HG02623 (cell line): ENCODE data around the gene ATP8B3.
"Not testable (repeated sequence)": the region's sequence is repeated elsewhere in the genome, so short reads cannot be mapped to it uniquely, and the experiment has no call there.

Source experiments
- ATAC-seq: cut with Tn5 transposase; IDR thresholded peaks from one replicate; pipeline ENCODE4 v1.9.1; 2021; ENCODE audit warnings: moderate library complexity; ENCODE audit not compliant: unreplicated experiment

The ATP8B3 gene

DNA sequence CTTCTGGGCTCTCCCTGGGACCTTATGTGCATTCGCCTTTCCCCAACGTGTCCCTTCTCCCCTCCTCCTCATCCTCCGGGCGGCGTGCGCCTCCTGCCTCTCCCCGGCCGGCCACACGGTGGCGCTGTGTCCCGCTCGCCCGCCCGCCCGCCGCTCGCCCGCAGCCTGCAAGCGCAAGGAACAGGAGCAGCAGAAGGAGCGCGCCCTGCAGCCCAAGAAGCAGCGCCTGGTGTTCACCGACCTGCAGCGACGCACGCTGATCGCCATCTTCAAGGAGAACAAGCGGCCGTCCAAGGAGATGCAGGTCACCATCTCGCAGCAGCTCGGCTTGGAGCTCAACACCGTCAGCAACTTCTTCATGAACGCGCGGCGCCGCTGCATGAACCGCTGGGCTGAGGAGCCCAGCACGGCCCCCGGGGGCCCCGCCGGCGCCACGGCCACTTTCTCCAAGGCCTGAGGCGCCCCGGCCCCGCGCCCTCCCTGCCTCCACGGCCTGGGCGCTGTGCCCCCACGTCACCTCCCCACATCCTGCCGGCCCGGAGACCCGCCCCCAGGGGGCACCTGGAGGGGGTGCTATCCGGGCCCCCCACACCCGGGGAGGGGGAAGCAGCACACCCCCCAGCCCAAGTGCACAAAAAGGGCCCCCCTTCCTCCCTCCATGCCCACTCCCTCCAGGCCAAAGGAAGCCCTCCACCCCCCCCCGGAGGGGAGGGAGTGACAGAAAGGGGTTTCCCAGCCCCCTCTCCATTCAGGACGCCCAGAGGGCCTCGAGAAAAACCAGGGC is 36.9 kb downstream of the ATP8B3 start:
- ATAC-seq, result no peak

DNA sequence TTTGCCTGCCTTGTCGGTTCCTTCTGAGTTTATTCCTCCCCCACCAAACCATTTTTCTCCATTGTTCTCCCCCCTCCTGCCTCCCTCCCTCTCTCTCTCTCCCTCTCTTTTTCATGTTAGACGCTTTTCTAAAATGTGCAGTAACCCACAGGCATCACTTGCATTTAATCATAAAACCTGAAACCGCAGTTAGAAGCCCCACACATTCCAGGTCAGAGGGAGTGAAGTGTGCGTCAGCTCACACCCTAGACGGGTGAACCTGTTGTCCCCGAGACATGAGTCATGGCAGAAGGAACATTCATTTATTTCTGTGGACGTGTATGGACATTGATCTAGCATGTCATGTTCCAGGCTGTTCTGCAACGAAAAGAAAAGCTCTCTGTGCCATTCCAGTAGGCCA is 38.9 kb downstream of the ATP8B3 start:
- no peak for ATAC-seq

DNA sequence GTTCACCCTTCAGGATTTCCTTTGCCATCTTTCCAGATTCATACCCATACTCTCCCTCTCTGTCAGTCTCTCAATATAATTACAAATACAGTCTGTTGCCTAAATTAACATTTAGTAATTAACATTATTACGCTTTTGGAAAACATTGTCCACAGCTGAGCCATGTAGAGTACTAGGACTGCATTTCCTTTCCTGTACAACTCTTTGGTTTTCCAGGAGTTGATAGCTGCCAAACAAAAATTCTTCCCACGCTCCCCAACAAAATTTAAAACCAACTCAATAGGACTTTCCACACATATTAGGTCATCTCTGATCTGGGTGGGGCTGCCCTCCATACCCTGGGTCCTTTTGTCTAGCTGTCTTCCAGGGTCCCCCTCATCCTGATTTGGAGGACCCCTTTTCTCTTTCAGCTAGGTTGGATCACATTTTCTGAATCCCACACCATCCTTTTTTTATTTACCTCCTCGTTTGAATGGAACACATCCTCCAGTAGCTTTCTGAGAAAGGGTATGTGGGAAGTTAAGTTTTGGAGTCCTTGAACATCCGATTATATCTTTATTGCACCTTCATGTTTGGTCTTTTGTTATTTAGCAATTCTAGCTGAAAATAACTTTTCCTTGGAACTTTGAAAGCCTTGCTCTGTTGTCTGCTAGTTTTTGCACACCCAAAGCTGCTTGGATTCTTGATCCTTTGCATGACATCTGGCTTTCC is 41.1 kb downstream of the ATP8B3 start:
- ATAC-seq, result no peak

DNA sequence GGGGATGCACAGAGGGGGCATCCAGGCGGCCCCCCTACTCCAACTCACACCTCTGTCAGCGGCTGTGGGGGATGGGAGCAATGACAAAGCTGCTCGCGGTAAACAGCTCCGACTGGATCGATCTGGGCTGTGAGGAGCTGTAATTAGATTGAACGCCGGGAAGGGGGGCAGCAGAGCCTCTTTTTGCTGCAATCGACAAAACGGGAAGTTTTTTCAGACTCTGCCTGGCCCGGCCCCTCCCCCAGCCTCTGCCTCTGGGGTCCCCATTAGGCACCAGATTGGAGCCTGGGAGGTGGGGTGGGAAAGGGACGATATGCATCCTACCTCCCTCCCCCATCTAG is 42.5 kb downstream of the ATP8B3 start:
- no peak for ATAC-seq

DNA sequence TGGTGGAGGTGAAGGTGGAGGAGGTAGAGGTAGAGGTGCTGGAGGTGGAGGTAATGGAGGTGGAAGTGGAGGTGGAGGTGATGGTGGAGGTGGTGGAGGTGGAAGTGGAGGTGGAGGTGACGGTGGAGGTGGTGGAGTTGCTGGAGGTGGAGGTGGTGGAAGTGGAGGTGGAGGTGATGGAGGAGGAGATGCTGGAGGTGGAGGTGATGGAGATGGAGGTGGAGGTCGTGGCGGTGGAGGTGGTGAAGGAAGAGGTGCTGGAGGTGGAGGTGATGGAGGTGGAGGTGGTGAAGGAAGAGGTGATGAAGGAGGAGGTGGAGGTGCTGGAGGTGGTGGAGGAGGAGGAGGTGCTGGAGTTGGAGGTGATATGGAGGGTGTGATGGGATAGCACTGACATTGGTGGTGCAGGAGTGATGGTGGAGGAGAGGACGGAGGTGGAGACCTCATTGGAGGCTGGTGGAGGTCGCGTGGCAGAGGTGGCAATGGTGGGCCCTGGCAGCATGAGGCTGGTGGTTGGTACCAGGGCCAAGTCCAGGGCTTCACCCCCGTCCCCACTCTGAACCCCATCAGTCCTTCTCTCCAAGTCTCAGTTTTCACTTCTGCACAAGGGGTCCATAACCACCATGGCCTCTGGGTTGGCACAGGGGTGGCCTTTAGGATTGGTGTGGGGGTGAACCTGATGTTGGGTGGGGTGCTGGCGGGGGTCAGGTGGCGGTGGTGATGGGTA is 43.0 kb downstream of the ATP8B3 start:
- no peak for ATAC-seq

DNA sequence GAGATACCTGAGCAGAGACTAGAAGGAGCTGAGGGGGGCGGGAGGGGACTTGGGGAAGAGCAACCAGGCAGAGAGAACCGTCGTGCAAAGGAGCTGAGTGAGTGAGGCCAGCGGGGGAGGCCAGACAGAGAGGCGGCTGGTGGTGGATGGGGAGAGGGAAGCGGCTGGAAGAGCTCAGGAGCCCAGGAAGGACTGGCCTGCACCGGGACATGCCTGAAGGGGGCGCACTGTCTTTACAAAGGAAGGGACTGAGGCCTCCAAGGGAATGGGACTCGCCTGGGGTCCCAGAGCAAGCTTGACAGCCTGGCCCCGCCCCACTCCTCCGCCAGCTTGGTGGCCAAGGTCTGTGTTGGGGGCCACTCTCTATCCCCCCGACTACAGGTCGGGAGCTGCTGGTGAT is 43.8 kb downstream of the ATP8B3 start:
- ATAC-seq, result no peak

DNA sequence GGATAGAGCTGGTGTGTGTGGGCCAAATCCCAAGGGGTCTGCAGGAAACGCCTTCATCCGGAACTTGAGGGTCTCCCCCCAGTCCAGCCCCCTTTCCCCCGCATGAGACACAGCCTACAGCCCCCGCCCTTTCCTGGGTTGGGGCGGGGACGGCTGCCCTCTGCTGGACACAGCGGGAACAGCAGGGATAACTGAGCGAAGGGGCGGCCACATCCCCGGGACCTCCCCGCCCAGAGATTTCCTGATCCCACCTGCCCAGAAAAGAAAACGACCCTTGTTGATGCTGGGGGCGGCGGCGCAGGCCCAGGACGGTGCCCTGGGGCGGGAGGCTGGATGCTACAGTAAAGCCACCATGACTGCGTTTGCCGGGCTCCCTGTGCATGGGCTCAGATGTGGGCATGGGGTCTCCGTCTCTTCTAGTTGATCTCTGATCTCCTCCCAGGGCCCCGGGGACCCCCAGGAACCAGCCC is 44.6 kb downstream of the ATP8B3 start:
- no peak for ATAC-seq

DNA sequence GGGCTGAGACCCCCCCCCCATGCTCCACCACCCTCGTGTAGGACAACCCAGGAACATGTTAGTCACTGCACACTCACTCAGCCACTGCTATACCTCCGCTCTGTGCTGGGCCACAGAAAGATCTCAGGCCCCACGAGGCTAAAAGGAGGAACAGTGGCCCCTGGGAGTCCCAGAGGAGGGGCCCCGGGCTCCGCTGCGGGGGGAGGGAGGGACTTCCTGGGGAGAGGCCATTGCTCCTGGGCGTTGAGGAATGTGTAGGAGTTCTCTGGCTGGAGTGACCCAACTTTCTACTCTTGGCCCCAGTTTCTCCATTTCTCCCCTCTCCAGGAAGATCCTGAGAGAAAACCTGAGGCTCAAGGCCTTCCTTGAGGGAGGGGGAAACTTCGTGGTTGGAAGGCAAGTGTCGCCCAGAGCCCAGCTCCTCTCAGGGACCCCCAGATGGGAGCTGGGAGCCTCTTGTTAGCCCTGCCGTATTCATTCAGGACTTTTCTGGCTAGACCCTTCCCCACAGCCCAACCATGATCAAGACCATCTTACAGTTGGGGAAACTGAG is 45.2 kb downstream of the ATP8B3 start:
- no peak for ATAC-seq

DNA sequence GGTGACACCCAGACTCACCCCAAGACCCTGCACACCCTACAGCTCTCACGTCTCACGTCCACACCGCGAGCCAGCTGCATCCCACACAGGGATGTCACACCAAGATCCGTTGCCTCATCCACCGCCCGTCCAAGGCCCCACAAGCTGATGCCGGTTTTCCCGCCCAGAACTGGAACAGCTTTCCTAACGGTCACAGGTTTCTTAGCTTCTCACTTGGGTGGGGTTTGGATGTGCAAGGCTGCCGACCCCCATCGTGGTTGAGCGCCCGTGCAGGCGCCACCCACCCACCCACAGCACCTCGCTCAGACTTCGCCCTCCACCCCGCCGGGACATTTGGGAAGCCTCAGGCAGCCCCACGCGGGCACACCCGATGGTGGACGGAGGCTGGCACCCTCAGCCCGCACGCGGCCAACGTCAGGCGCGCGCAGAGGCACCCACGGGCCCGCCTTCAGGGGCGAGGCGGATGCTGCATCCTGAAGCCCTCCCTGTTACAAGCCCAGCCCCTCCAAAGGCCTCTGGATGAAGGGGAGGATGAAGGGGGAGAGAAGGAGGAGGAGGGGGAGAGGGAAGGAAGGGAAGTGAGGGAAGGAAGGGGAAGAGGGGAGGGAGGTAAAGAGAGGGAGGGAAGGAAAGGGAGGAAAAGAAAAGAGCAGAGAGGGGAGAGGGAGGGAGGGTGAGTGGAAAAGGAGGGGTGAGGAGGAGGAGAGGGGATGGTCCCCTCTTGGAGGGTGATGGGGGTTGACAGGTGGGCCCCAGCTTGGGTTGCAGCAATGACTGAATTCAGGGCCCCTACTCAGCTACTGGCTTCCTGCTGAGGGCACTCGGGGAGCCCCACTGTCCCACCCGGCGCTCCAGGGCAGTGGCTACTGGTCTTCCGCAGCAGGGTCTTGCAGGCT is 45.9 kb downstream of the ATP8B3 start:
- ATAC-seq, result no peak

DNA sequence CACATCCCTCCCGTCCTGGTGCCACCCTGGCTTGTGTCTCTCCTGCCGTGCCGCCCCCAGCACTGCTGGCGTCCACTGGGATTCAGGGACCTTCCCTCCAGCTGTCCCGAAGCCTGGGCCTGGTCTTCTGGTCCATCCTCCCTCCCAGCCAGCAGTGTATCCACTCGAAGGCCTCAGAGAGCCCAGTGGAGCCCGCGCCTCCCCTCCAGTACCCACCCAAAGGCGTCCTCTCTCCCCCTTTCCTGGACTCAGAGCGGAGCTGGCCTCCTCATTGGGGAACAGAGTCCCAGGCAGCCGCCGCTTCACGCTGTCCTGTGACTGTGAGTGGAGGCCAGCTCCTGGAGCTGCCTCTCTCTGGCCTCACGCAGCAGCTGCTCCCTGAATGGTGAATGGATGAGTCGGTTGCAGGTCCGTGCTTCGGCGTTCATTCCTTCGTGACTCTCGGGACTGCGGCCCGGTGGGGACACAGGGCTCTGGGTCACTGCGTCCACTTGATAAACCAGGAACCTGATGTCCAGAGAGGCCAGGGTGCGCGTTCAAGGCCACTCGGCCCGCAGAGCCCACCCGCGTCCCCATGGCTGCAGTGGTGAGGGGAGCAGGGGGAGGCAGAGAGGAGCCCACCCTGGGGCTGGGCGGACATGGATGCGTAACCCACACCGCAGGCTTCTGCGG is 46.7 kb downstream of the ATP8B3 start:
- ATAC-seq, result no peak

DNA sequence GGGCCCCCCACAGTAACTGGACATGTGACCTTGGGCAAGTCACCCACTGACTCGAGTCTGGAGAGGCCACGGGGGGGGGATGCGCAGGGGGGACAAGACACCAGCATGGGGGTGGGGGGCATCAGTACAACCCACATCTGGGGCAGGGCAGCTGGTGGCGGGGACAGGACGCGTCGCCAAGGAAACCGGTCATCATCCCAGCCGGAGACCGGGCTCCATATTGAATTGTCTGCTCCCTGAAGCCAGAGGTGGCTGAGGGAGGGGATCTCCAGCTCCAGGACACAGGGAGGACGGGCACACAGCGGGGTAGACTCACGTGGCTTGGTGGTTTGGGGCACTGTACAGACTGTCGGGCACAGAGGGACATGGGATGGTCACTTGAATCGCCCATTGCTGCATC is 47.3 kb downstream of the ATP8B3 start:
- no peak for ATAC-seq

DNA sequence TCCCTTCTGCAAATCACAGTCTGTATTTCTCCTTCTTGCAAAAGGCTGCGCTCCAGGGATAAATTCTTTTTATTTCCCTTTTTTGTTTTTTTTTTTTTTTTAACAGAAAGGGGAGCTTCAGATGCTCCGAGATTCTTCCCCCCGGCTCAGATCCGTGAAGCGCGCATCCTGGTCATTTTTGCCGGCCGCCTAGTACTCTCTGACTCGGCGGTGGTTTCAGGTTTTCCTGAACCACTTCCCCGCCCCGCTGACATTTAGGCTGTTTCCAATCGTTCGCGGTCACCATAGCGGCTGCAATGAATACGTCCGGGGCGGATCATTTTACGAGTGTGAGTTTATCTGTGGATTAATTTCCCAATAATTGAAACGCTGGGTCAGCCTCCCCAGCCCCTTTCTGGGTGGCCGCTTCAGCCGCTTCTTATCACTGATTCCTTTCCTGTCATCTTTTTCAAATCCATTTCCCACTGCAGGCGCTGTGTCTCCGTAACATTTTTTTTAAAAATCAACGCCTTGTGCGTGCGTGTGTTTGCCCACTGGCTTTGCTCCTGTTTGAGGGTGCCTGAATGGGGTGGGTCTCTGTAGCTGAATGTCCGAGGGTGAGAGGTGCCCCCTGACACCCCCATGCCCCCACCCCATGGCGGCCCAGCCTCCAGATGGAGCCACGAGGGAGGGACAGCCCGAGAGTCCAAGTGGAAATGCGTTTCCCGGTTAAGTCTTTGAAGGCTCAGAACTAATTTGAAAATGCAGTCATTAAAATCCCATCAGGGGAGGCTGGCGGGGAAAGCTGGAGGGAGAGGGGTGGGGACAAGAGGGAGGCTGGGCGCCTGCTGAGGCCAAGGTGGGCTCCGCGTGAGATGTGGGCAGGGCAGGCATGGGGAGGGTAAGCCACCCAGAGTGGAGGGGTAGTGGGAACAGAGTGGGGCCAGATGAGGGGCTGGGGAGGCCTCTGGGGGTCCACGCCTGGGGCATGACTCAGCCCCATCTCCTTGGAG is 48.1 kb downstream of the ATP8B3 start:
- no peak for ATAC-seq

DNA sequence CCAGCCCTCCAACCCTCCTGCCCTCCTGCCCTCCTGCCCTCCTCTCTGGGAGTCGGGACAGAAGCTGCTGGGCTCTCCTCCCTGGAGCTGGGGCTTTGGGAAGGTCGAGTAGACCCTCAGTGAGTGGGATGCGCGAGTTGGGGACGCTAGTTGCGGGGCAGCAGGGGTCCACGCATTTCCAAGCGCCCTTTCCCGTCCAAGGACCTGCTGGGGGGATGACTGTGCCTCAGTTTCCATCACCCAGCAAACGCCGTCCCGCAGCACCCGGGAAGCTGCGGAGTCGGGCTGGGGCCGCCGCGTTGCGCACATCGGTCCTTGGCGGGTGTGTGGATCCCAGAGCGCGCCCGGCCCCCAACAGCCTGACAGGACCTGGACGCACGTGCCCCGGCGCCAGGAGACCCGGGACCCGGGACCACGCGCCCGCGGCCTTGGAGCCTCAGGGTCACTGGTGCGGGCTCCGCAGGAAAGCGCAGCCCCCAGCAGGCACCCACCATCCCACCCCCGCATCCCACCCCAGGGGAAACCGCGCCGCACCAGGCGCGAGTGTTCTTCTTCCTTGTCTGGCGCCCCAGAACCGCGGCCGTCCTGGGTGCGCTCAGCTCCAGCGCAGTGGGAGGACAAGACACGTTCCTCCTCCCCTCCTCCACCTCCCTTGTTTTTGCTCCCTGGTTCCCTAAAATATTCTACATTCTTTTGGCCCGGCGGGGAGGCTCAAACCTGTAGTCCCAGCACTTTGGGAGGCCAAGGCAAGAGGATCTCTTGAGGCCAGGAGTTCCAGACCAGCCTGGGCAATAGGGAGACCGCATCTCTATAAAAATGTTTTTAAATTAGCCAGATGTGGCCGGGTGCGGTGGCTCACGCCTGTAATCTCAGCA is 49.6 kb downstream of the ATP8B3 start:
- ATAC-seq, result no peak

DNA sequence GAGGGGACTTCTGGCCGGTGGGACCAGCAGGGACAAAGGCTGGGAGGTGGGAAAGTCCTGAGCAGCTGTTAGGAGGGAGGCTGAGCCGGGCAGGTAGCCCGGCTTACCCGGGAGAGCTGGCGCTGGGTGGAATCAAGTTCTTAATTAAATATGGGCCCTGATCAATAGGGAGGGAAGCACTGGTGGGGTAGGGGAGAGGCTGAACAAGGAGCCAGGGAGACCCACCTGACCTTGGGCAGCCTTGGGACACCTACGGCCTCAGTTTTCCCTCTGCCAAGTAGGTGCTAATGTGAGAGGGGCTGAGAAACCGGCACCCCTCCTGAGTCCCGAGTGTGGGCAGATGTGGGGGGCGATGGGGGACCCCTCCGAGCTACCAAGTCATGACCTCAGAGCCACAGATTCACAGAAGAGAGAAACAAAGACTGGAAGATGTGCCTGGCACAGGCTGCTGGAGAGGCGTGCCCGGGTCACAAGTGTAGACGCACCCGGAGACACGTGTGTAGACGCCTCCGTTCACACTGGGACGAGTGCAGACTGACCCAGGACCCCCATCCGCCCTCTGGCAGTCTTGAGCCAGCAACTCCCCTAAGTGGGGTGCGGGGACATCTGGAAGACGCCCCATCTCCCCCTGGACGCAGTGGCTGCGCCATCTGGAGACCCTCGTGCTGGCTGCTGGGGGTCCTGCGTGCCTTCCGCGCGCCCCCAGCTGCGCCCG is 50.4 kb downstream of the ATP8B3 start:
- no peak for ATAC-seq

DNA sequence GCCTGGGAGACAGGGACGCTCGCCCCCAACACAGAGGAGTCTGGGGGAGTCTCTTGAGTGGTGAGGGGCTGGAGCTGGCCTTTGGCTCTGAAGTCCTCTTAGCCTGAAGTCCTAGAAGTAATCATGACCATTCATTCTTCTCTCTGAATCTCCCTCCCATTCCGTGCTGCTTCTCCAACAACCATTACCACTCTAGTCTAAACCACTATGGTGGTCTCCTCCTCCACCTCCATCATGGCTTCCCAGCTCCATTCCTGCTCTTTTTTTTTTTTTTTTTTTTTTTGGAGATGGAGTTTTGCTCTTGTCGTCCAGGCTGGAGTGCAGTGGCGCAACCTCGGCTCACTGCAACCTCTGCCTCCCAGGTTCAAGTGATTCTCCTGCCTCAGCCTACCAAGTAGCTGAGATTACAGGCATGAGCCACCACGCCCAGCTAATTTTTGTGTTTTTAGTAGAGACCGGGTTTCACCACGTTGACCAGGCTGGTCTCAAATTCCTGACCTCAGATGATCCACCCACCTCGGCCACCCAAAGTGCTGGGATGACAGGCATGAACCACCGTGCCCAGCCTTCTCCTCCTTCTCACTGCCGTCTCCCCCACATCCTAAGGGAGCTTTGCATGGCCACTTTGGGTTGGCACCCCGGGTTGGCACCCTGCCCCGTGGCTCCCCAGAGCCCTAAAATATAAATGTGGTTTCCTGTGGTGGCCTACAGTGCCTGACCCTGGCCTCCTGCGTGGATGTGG is 51.1 kb downstream of the ATP8B3 start:
- not testable (repeated sequence) for ATAC-seq

DNA sequence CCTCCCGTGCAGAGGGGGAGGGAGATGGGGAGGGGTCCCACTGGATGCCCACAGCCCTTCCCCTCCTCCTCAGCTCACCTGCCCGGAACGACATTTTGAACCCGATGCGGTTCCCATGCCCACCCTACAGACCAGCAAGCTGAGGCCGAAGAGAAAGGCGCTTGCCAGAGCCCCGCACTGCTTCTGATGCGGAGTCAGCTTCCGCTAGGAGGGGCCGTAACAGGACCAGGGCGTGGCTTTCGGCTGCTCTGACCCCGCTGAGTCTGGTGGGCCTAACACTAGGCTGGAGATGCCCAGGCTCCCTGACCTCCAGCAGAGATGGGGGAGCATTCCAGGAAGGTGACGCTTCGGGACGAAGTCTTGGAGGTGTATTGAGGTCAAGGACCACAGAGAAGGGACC is 52.1 kb downstream of the ATP8B3 start:
- ATAC-seq, result no peak
